Measurements from ENCODE around the gene EFHD1.
"Not testable (repeated sequence)": the region's sequence is repeated elsewhere in the genome, so short reads cannot be mapped to it uniquely, and the experiment has no call there.

The EFHD1 gene

DNA sequence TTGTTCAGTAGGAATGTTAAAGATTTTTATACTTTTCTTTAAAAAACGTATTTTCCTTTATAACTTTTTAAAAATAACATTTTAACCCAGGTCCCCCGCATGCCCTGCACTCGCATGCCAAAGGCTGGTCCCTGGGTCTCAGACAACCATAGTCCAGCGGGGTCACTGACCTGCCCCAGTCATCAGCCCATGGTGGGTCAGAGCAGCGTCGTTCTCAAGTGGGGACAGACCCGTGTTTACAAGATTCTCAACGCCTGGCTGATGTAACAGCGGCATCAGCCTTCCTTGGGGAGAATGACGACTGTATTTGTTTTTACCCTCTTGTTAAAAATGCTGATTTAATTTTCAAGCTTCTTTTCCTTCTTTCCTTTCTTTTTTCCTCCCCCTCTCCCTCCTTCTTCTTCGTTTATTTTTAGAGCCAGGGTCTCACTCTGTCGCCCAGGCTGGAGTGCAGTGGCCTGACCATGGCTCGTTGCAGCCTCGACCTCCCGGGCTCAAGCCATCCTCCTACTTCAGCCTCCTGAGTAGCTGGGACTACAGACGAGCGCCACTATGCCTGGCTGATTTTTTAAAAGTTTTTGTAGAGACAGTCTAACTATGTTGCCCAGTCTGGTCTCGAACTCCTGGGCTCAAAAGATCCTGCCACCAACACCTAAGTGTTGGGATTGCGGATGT, 1.0 kb upstream of the EFHD1 start:
- DNase-seq (ENCODE audit: insufficient read length, low spot score), result no peak
- no peak for FAIRE-seq
- TF ChIP-seq POLR2A (IDR thresholded peaks at IDR 0.05; ENCODE audit: low read depth, low read length), result no peak

DNA sequence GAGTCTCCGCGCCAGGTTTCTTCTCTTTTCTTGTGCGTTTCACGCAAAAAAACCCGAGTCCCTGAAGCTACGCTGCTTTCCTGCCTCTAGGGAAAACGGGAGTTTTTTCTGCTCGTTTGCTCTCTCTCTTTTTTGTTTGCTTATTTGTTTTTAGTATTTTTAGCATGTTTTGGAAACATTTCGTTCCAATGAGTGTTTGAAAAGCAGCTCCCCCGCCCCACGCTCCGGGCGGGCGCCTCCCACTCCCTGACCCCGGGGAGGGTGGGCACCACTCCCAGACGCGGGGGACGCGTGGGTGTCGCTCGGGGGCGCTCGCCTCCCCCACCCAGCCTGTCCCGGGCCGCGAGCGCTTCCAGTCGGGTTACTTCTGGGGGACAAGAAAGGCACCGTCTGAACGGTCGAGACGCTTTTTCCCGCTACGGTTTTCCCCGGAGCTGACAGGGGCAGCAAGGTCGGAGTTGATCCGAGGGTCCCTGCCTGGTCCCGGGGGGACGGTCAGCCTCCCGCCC, 446 bp upstream of the EFHD1 start:
- no peak for FAIRE-seq
- no peak for TF ChIP-seq POLR2A (IDR thresholded peaks at IDR 0.05; ENCODE audit: low read depth, low read length)
- DNase-seq (ENCODE audit: insufficient read length, low spot score), result peak; percentile 38

GRCh38 chr2:232634206-232635150, 1.1 kb downstream of the EFHD1 start:
- FAIRE-seq, result no peak
- no peak for TF ChIP-seq POLR2A (IDR thresholded peaks at IDR 0.05; ENCODE audit: low read depth, low read length)
- DNase-seq (ENCODE audit: insufficient read length, low spot score), result no peak

DNA sequence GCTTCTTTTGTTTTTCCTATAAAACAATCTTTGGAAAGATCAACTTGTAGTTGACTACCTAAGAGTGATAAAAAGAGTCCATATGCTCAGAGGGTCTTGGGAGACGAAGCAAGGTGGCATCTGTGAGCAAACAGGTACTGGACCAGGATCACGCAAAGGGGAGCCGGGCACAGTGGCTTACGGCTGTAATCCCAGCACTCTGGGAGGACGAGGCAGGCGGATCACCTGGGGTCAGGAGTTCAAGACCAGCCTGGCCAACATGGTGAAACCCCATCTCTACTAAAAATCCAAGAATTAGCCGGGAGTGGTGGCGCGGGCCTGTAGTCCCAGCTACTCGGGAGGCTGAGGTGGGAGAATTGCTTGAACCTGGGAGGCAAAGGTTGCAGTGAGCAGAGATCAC, 2.0 kb downstream of the EFHD1 start:
- FAIRE-seq, result not testable (repeated sequence)

DNA sequence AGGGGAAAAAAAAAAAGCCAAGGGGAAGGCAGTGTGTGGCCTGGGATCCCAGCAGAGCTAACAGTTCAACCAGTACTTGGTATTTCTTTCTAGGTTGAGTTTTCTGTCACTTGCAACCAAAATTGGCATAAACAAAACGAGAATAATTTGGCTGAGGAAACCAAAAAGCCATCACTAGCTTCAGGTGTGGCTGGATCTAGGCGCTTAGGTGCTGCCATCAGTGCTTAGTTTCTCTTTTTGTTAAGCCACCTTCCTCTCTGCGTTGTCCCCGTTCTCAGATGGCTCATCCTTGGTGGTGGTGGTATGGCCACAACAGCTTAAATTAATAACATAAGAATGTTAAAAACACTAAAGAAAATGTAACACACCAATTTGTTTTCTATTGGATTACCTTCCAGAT, 2.4 kb downstream of the EFHD1 start:
- TF ChIP-seq POLR2A (IDR thresholded peaks at IDR 0.05; ENCODE audit: low read depth, low read length), result no peak

More for the DNA sequence above, 2.0 kb downstream of the EFHD1 start:
- not testable (repeated sequence) for DNase-seq (ENCODE audit: insufficient read length, low spot score)

DNA sequence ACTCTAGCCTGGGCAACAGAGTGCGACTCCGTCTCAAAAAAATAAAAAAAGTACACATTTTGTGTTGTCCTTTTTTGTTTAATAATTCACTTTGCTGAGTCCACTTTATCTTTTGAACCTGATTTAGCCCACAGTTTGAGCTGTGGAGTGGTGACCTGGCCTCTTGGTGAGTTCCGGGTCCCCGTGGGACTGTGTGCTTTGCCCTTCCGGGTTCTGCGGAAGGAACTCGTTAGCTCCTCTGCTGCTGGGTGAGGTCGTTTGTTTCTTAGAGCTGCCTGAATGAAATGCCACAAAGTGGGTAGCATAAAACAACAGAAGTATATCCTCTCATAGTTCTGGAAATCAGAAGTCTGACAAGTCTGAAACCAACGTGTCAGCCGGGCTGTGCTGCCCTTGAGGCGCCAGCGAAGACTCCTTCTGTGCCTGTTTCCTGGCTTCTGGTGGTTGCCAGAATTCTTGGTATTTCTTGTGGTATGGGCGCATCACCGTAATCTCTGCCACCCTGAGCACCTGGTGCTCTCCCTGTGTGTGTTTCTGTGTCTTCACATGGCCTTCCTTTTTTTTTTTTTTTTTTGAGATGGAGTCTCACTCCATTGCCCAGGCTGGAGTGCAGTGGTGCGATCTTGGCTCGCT, 3.5 kb downstream of the EFHD1 start:
- DNase-seq (ENCODE audit: insufficient read length, low spot score) (no peak), FAIRE-seq (no peak)
- no peak for TF ChIP-seq POLR2A (IDR thresholded peaks at IDR 0.05; ENCODE audit: low read depth, low read length)

More for the DNA sequence above, 2.4 kb downstream of the EFHD1 start:
- FAIRE-seq, result no peak
- no peak for DNase-seq (ENCODE audit: insufficient read length, low spot score)

- no peak for TF ChIP-seq POLR2A (IDR thresholded peaks at IDR 0.05; ENCODE audit: low read depth, low read length)
- FAIRE-seq (no peak), DNase-seq (ENCODE audit: insufficient read length, low spot score) (no peak)
Observed at GRCh38 chr2:232637866-232638583, 4.6 kb downstream of the EFHD1 start.

DNA sequence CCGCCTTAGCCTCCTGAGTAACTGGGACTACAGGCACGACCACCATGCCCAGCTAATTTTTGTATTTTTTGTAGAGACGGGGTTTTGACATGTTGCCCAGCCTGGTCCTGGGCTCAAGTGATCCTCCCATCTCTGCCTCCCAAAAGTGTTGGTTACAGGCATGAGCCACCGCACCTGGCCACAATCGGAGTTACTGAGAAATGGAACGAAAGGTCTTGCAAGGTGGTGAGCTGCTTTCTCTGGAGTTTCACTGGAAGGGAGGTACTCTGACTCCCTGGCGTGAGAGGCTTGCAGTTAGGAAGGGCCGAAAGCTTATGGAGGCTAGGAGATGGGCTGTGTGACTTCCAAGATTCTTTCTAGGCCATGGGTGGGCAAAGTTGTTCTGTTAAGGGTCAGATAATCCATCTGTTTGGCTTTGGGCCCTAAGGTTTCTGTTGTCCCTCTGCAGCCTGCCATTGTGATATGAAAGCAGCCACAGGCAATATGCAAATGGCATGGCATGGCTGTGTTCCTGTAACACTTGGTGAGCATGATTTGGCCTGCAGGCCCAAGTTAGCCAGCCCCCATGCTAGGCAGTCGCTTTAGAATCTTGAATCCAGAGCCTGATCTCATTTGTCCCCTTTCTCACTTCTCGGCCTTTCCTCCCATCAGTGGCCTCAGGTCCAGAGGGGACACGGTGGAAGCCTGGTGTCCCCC, 7.9 kb downstream of the EFHD1 start:
- no peak for TF ChIP-seq POLR2A (IDR thresholded peaks at IDR 0.05; ENCODE audit: low read depth, low read length)
- DNase-seq (ENCODE audit: insufficient read length, low spot score) (no peak), FAIRE-seq (no peak)

GRCh38 chr2:232643147-232643425, 9.7 kb downstream of the EFHD1 start:
- no peak for DNase-seq (ENCODE audit: insufficient read length, low spot score)
- no peak for FAIRE-seq
- no peak for TF ChIP-seq POLR2A (IDR thresholded peaks at IDR 0.05; ENCODE audit: low read depth, low read length)

DNA sequence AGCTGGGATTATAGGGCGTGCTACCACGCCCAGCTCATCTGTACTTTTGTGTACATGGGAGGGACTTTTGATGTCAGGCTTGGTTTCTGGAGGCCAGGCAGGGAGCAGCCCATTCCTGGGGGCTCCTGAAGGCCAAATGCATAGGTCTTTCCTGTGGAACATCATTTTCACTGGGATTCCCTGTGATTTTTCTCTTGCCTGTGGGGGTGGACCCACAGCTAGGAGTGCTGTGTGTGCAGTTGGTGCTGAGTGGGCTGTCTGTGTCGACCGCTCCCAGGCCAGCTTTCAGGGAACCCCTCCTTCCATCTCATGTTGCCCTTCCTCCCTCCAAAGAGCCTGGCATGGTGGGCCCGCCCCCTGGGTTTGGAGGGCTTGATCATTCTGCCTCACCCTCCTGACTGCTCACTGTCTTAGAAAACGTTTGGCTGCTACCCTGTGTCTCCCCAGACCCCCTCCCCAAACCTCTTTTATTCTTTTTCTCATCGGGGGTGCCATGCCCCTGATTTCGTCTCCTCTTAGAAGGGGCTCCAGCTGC, 10.5 kb downstream of the EFHD1 start:
- DNase-seq (ENCODE audit: insufficient read length, low spot score) (no peak), FAIRE-seq (no peak)
- TF ChIP-seq POLR2A (IDR thresholded peaks at IDR 0.05; ENCODE audit: low read depth, low read length), result no peak

DNA sequence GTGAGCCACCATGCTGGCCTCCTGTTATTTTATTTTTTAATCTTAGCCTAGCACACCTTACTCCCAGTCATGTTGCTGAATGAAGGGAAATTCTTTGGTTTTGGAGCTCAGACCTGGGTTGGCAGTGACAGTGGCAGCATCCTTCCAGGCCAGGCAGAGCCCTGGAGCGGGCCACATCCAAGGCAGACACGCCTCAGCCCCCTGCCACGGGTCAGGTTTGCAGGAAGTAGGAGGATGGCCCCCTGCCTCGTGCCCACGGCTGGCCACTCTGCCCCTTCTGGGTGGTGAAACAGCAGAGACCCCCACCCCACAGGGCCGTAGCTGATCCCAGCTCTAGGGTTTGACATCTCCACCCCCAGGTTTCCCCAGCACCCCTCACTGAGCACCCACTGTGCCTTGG, 11.7 kb downstream of the EFHD1 start:
- DNase-seq (ENCODE audit: insufficient read length, low spot score), result no peak
- TF ChIP-seq POLR2A (IDR thresholded peaks at IDR 0.05; ENCODE audit: low read depth, low read length), result no peak
- no peak for FAIRE-seq

DNA sequence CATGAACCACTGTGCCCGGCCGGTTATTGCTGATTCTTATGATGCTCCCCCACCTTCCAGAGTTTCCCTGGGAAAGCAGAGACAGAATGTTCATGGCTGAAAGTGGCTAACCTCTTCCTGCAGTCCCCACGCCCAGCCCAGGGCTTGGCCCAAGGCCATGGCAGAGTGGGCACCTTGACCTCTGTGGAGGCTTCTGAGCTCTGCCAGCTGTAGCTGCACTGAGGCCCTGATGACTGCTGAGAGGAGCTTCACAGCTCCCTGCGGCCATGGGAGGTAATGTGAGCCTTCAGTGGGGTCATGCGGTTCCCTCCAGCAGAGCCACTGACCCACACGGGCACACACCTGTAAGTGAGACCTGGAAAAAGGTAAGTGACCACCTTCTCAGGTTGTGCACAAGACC, 13.3 kb downstream of the EFHD1 start:
- DNase-seq (ENCODE audit: insufficient read length, low spot score), result no peak
- no peak for TF ChIP-seq POLR2A (IDR thresholded peaks at IDR 0.05; ENCODE audit: low read depth, low read length)
- FAIRE-seq, result no peak

DNA sequence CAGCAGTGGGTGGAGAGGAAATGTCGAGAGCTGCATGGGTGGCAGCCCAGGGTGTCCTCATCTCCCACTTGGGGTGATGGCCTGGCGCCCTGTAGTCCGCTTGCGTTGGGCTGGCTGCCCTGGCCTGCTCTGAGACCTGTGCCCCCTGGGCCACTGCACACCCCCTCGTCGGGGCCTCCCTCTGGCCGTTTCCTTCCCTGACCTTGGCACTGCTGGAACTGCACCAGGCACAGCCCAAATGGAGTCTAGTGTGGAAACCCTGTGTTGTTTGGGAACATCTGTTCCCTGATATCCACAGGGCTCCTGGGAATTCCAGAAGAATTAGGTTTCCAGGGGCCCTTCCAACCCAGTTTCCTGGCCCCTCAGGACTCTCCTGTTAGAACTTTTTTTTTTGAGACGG, 13.9 kb downstream of the EFHD1 start:
- TF ChIP-seq POLR2A (IDR thresholded peaks at IDR 0.05; ENCODE audit: low read depth, low read length), result no peak
- FAIRE-seq (no peak), DNase-seq (ENCODE audit: insufficient read length, low spot score) (no peak)
